SW480 (cell line): Measurements from ENCODE around the gene ZNF292.
"Not testable (repeated sequence)": the region's sequence is repeated elsewhere in the genome, so short reads cannot be mapped to it uniquely, and the experiment has no call there.

Source experiments
- DNase-seq: peaks from one replicate; pipeline ENCODE4 v3.0.0-alpha.2; 2016; ENCODE audit warnings: low spot score

ZNF292 gene

DNA sequence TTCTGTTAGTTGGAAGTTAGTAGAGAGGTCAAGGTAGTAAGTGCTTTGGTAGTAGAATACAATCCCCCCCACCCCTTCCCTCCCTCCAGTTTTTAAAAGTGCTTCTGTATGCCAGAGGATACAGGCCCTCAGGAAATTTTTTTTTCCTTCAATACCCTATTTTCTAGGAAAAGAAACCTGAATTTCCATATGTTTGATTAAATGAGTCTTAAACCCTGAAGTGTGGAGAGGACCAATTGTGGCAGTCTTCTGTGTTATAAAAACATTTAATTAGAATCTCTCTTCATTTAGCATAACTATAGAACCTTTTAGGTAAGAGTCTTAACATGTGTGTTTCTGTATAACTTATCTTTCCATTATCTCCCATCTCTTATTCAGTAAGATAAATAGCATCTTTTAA is 59.5 kb downstream of the ZNF292 start:
- no peak for DNase-seq

DNA sequence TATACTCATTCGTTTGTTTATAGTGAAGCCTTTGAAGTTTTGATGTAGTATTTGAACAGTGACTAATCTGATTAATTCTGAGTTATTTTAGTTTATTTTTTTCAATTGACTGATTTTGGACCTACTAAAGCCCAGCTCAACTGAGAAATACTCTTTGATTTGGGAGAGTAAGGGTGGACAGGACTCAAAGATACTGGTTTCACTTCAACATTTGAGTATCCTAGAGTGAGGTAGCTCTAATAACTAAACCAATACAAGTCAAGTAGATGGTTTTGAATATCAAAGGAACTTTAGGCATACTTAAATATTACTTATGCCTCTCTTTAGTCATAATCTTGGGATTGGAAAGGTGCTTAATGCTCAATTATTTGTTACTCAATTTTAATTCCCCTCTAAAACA is 65.6 kb downstream of the ZNF292 start:
- no peak for DNase-seq

DNA sequence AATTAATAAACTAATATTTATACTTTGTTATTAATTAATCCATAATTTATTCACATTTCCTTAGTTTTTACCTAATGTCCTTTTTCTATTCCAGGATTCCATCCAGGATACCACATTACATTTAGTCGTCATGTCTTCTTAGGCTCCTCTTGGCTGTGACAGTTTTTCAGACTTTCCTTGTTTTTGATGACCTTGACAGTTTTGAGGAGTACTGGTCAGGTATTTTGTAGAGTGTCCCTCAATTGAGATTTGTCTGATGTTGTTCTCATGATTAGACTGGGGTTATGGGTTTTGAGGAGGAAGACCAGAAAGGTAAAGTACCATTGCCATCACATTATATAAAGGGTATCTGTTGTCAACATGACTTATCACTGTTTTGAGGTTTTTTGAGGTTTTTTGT is 67.3 kb downstream of the ZNF292 start:
- DNase-seq = no peak

DNA sequence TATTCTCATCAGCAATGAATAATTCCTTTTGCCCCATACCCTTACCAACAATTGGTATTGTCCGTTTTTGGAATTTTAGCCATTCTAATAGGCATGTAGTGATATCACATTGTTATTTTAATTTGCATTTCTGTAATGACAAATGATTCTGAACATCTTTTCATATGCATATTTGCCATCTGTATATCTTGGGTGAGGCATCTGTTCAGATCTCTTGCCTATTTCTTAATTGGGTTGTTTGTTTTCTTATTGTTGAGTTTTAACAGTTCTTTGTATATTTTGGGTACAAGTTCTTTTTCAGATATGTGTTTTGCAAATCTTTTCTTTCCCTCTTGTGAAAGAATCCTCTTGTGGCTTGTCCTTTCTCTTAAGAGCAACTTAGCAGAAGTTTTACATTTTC is 69.6 kb downstream of the ZNF292 start:
- no peak for DNase-seq

DNA sequence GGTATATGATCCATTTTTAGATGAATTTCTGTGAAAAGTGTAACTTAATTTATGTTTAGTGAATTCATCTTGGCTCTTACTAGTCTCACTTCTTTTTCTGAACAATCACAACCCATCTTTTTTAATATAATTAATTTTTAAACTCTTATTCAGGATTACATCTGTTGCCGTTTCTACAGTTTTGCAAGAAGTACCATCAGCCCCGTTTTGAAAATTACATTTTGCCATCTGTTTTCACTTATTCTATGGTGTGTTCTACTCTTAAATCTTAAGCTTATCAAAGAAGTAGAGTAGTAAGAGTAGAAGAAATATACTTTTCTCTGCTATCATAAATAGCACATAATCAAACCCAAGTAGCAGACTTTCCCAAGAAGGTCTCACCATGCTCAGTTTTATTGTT is 70.1 kb downstream of the ZNF292 start:
- no peak for DNase-seq

DNA sequence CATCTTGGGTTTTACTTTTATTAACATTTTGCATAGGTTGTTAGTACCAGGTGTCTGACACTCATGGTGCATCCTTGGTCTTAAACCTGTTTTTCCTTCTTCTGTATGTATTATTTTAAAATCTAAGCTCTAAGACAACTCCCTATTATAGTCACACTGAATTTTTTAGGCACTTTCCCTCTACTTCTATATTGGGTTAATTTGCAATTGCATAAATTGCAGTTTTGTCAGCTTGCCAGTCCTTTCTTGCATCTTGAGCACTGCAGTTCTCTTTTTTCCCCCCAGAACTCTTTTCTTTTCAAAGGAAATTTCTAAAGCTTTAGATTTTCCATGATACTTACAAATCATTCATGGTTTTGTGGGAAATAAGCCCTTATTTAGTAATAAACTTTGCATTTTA is 70.6 kb downstream of the ZNF292 start:
- no peak for DNase-seq

DNA sequence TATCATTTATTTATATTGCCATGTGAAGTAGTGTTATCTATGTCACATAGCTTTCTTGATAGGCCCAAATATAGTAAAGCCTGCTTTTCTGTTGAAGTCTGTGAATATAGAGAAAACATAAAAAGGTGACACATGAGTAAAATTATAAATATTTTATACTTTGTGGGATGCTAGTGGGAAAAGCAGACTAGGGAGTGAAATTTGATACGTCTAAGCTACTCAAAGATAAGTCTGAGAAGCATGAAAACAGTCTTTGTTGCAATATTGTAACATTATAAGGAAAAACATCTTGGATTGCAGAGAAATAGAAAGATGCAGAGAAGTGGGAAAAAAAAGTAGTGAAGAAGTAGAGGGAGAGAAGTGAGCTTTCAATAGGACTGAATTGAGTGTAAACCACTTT is 75.4 kb downstream of the ZNF292 start:
- DNase-seq = no peak

DNA sequence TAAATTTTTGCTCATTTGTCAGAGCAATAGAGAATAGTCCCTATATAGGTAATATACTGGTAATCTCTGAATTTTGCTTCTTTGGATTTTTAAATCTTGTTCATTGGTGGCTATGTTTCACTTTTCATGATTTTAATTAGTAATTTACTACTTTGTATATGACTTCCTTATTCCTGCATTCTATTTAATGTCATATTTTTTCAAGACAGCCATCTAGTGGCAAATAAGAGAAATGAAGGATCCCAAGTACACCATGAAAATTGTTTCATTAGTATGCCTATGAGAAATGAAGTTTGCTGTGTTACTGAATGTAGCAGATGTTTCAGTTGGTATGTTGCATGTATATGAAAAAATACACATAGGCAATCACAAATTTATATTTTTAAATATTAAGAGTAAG is 82.4 kb downstream of the ZNF292 start:
- DNase-seq = peak; percentile 73

DNA sequence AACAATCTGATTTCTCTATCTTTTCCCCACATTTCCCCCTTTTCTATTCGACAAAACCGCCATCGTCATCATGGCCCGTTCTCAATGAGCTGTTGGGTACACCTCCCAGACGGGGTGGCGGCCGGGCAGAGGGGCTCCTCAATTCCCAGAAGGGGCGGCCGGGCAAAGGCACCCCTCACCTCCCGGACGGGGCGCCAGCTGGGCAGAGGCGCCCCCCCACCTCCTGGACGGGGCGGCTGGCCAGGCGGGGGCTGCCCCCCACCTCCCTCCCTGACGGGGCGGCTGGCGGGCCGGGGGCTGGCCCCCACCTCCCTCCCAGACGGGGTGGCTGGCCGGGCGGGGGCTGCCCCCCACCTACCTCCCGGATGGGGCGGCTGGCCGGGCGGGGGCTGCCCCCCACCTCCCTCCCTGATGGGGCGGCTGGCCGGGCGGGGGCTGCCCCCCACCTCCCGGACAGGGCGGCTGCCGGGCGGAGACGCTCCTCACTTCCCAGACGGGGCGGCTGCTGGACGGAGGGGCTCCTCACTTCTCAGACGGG is 83.8 kb downstream of the ZNF292 start:
- not testable (repeated sequence) for DNase-seq

DNA sequence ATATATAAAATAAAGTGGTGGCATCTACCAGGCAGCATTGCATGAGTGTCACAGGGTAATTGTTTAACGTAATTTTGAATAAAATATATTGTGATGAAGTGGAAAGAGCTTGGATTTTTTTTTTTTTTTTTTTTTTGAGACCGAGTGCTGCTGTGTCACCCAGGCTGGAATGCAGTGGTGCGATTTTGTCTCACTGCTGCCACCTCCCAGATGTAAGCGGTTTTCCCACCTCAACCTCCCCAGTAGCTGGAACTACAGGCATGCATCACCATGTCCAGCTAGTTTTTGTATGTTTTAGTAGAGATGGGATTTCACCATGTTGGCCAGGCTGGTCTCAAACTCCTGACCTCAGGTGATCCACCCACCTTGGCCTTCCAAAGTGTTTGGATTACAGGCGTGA is 85.9 kb downstream of the ZNF292 start:
- no peak for DNase-seq

DNA sequence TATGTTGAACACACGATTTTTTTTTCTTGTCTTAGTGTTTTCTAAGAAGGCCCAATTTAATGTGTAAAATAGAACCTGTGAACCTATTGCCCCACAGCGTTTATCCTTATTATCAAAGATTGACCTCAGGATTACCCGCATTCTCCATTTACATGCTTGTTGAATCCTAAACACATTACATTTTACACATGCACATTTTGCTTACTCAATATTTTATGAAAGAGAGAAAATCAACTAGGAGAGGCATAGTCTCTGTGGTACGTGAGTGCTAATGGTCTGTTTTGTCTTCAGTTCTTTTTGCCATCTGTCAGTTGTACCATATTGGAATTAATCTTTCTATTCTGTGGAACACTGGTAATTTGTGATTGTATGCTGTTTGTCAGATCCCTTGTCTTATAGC is 86.9 kb downstream of the ZNF292 start:
- DNase-seq = no peak

DNA sequence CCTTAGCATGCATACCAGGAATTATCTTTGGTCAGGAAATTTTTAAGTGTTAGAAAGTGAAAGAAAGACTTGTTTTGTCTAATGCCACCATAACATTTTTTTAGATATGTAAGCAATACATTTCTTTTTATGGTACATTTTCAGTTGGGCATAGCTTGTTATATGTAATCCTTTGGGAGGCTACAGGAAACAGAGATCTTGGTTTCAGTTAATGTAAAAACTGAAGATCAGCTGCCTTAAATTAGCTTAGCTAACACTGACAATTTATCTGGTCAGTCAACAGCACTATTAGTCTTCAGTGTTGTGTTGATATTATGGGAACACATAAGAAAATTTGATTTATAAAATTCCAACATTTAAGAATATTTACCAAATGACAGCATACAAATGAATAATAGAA is 88.4 kb downstream of the ZNF292 start:
- DNase-seq = no peak

DNA sequence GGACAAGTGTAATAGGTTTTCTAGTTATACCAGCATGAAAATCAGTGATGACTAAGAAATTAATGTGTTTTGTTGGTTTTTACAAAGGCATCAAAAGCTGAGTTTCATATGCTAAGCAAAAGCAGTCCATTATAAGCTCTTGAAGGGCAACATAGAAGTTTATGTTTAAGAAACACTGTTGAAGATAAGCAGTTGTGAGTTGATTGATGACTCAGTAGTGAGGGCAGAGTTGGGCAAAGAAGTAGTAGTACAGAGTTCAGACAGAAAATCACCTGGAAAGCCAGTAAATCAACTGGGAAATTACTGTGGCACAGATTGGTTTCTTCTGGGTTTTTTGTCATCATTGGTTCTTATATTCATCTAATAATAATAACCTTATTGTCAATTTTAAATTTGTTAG is 89.0 kb downstream of the ZNF292 start:
- DNase-seq = no peak

DNA sequence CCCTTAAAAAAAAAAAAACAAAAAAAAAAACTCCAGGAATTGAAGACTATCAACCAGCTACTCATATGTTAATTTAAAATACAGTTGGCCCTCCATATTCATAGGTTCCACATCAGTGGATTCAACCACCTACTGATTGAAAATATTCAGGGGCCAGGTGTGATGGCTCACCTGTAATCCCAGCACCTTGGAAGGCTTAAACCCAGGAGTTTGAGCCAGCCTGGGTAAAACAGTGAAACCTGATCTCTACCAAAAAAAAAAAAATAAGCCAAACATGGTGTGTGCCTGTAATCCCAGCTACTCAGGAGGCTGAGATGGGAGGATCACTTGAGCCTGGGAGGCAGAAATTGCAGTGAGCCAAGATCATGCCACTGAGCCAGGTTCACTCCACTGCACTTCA is 94.7 kb downstream of the ZNF292 start:
- DNase-seq = no peak

DNA sequence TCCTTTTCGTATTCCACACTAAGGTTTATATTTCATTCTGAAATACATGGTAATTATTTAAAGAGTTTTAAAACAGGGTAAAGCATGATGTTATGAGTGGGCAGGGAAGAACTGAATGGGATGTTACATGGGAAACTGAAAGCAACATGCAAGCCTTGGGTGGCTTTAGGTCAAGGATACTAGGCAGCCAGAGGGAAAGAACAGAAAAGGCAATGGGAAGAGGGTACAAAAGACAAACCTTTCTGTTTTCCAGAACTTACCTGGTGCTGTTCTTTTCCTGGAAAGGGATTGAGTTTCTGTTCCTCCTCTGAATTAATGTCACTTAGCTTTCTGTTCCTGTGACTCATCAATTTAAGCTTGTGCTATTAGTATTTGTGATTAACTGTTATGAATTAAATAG is 95.9 kb downstream of the ZNF292 start:
- DNase-seq = no peak

DNA sequence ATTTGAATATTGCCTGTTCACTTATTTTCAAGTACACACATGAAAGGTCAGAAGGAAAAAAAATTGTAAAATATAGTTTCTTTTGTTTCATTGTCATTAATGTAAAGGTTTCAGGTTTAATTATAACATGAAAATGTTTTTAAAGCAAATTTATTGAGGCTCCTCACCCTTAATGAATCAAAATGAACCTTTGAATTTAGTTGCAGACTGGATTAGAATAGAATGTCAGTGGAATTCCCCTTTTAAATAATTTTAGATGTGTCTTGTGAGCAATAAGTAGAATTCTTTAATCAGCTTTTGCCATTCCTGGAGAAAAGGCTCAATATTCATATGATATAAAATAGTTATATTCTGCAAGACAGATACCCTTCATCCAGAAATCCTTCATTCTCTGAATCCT is 96.4 kb downstream of the ZNF292 start:
- no peak for DNase-seq

DNA sequence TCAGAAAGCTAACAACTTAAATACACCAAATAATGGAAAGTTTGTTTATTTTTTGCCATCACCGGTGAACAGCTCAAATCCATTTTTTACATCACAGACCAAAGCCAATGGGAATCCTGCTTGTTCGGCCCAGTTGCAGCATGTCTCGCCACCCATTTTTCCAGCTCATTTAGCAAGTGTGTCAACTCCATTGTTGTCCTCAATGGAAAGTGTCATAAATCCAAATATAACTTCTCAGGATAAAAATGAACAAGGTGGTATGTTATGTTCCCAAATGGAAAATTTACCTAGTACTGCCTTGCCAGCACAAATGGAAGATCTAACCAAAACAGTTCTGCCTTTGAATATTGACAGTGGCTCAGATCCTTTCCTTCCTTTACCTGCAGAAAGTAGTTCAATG is 101.7 kb downstream of the ZNF292 start:
- no peak for DNase-seq

DNA sequence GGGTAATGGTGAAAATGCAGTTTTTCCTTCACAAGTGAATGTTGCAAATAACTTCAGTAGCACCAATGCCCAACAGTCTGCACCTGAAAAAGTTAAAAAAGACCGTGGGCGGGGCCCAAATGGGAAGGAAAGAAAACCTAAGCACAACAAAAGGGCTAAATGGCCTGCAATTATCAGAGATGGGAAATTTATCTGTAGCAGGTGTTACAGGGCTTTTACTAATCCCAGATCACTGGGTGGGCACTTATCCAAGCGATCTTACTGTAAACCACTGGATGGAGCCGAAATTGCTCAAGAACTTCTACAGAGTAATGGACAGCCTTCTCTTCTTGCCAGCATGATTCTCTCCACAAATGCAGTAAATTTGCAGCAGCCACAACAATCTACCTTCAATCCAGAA is 102.2 kb downstream of the ZNF292 start:
- DNase-seq = no peak

DNA sequence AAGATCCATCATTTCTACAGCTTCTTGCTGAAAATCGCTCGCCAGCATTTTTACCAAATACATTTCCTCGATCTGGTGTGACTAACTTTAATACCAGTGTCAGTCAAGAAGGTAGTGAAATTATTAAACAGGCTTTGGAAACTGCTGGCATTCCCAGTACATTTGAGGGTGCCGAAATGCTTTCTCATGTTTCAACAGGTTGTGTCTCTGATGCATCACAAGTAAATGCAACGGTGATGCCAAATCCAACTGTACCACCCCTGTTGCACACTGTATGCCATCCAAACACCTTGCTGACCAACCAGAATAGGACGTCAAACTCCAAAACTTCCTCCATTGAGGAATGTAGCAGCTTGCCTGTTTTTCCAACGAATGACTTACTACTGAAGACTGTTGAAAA is 102.6 kb downstream of the ZNF292 start:
- DNase-seq = no peak

DNA sequence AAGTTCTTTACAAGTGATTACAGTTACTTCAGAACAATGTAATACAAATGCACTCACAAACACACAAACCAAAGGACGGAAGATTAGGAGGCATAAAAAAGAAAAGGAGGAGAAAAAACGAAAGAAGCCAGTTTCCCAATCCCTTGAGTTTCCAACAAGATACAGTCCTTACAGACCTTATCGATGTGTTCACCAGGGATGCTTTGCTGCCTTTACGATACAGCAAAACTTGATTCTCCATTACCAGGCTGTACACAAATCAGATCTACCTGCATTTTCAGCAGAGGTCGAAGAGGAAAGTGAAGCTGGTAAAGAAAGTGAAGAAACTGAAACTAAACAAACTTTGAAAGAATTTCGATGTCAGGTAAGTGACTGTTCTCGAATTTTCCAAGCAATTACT is 104.4 kb downstream of the ZNF292 start:
- no peak for DNase-seq

DNA sequence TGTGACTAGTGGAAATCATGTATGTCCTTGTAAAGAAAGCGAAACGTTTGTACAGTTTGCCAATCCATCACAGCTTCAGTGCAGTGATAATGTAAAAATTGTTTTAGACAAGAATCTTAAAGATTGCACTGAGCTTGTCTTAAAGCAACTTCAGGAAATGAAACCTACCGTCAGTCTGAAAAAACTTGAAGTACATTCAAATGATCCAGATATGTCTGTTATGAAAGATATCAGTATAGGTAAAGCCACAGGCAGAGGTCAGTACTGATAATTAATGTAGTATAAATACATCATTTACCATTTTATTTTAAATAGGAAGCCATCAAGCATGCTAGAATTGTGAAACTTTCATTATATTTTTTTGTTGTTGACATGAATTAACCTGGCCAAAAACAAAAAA is 106.2 kb downstream of the ZNF292 start:
- no peak for DNase-seq

DNA sequence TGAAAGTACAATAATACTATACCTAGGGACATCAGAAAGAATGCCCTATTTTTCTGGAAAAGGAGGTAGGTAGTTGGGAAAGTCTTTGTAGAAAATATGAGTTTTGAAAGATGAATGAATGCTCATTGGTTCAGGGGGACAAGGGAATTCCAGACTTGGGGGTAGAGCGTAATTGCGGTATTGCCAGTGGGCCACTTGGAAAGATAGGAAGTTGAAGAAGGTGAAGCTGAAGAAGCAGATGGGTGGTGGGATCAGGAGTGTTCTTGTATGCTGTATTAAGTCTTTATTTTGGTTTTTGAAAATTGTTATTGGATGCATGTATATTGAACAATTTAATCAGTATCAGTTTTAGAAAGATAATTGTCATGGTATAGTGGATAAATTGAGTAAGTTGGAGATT is 109.1 kb downstream of the ZNF292 start:
- DNase-seq = no peak

DNA sequence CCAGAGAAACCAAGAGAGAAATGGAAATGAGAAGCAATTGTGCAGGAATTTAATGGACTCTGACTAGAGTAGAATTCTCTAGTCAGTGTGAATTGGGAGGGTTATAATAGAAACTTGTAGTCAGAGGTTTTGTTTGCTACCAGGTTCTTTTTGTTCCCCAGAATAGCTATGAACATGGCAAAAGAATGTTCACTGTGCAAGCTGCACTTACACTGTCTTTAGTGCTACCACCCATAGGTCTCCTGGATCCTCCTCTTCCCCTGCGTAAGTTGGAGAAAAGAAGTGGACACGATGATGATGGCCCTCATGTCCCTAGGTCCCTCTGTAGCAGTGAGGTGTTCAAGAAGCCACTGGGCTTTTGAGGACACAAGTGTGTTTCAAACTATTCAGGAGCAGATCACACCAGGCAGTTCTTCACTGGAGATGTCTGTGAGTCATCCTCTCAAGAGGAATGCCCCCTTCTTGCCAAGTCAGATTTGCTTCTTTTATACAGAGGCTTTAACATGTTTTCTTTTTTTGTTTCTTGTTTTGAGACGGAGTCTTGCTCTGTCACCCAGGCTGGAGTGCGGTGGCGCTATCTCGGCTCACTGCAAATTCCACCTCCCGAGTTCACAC is 119.4 kb downstream of the ZNF292 start:
- DNase-seq = no peak

DNA sequence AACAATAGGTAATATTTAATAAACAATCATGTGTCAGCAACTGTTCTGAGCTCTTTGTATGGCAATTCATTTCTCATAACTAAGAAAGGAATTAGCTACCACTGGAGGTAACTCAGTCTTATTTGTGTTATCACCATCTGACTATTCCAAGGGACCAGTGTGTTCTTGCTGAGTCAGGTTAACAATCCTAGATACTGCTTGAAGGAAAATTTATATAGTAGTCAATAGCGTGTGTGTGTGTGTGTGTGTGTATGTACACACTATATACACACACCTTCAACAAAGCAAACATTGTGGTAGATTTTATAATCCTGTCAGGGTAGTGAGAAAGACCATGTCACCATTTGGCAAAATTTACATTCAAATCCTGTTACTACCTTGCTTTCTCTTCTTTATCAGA is 121.3 kb downstream of the ZNF292 start:
- no peak for DNase-seq

DNA sequence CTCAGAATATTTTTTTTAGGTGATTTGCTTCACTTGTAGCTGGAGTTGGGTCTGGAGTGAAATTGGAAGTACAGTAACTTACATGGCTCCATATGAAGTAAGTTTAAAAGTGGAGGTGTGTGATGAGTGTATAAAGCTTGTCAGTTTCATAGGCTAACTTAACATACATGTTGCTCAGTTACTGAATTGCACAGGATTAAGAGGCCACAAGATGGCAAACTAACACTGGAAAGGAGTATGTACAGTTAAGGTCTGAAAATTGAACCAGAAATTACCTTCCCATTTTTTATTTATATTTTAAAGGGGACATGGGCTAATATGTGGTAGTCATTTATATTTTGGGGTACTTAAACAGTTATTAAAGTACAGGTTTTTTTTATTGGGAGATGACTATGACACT is 121.8 kb downstream of the ZNF292 start:
- peak; percentile 44 for DNase-seq
